Esophagus muscularis mucosa (tissue), 4 donors: ENCODE data around the gene TRPV3. TPM values are rescaled to one million over a fixed set of nuclear protein-coding genes. Genes with fewer than 3 reads are reported as not detected.

Experiments
- DNase-seq: peaks from one replicate; pipeline ENCODE4 v3.0.0-alpha.2; 2017; ENCODE audit errors: extremely low spot score
- H3K27ac ChIP-seq, 4 donors: fragments of 200-600 bp; sonication (generic); replicated peaks in 1 of 4; 1 replicate in 3 of 4; 2 replicates in 1 of 4; pipeline ENCODE4 v1.5.1; 2016 to 2019; ENCODE audit warnings: mild to moderate bottlenecking in 1 of 4
- H3K27me3 ChIP-seq, 4 donors: fragments of 200-600 bp; sonication (generic); one replicate each; pipeline versions ENCODE4 v1.5.1 to v1.6.0; 2016 to 2019
- H3K36me3 ChIP-seq, 4 donors: fragments of 200-600 bp; sonication (generic); one replicate each; pipeline ENCODE4 v1.5.1; 2016 to 2019
- H3K4me1 ChIP-seq, 4 donors: fragments of 200-600 bp; sonication (generic); one replicate each; pipeline ENCODE4 v1.5.1; 2016 to 2019
- H3K4me3 ChIP-seq, 4 donors: fragments of 200-600 bp; sonication (generic); 1 replicate in 2 of 4; 2 replicates in 2 of 4; pipeline ENCODE4 v1.5.1; 2016 to 2019; ENCODE audit warnings: mild to moderate bottlenecking in 4 of 4, moderate library complexity in 1 of 4
- H3K9me3 ChIP-seq, 4 donors: fragments of 200-600 bp; sonication (generic); 1 replicate in 3 of 4; 2 replicates in 1 of 4; pipeline ENCODE4 v1.5.1; 2016 to 2019
- EP300 ChIP-seq: sonication (generic); formaldehyde crosslinking; IDR thresholded peaks from one replicate; pipeline ENCODE4 v1.6.1; 2017; ENCODE audit warnings: antibody characterized with exemption
- POLR2A ChIP-seq: fragments of 450-650 bp; IDR thresholded peaks from one replicate; pipeline ENCODE4 v1.6.1; 2017; ENCODE audit warnings: antibody characterized with exemption, moderate library complexity, mild to moderate bottlenecking, low read depth
- POLR2AphosphoS5 ChIP-seq, 2 donors: sonication (generic); formaldehyde crosslinking; IDR thresholded peaks; one replicate each; pipeline ENCODE4 v1.6.1; 2017; ENCODE audit warnings: antibody characterized with exemption in 2 of 2
- WGBS: methylation state at CpG from one replicate; pipeline ENCODE4 v1.1.5; 2018; 5-methylcytosine and 5-hydroxymethylcytosine counted together
- intact Hi-C: fragments of 100-400 bp; cut with DNase I; formaldehyde crosslinking; loops from one replicate; pipeline ENCODE4 v1.15.1; 2023
- total RNA-seq, 4 donors: library from RNA; depleted of rRNA; stranded (reverse); fragments of >200 nt; gene quantifications; one replicate each; pipeline versions ENCODE4 v1.1.0 to v1.2.1, GENCODE V29; 2016
- TF ChIP-seq, protein P1 (sequence below), 3 experiments: fragments of 200-600 bp in 2 of 3; fragments of 450-650 bp in 1 of 3; sonication (generic) in 2 of 3; IDR thresholded peaks; one replicate each; pipeline ENCODE4 v1.5.1; 2017 to 2019; ENCODE audit warnings: antibody characterized with exemption in 3 of 3, mild to moderate bottlenecking in 2 of 3, moderate library complexity in 1 of 3

The TRPV3 gene
- total RNA-seq, 4 donors from 2014 or later, result 0.26 to 0.83 (median 0.45) TPM

DNA sequence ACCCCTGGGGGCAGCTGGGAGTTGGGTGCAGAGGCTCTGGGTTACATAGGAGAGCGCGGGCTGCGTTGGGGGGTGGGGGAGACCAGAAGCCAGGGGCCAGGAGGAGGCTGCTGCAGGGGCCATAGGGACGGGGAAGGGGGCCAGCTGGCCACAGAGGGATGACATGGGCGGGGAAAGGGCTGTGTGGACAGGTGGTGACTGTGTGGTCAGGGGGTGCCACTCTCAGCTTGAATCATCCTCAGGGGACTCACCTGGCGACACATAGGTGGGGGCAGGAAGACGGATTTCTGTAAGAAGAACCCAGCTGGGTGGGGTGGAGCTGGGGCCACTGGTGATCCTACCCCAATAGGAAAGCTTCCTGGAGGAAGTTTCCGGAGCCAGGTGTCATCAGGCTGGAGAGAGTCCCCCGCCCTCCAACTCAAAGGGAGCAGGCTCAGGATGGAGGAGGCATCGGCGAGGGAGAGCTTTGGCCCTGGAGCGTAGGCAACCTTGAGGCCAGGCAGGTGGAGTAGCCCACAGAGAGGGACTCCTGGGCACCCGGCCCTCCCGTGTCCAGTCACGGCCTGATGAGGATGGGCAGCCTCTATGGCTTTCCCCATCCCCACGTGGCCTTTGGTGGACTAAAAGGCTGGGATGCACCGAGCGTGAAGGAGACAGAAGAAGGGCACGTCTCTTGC is 1.2 kb downstream of the TRPV3 start:
- TF ChIP-seq POLR2A (no peak), EP300 (no peak), POLR2AphosphoS5 (IDR thresholded peaks at IDR 0.05) (no peak)
- TF ChIP-seq, protein P1, sequence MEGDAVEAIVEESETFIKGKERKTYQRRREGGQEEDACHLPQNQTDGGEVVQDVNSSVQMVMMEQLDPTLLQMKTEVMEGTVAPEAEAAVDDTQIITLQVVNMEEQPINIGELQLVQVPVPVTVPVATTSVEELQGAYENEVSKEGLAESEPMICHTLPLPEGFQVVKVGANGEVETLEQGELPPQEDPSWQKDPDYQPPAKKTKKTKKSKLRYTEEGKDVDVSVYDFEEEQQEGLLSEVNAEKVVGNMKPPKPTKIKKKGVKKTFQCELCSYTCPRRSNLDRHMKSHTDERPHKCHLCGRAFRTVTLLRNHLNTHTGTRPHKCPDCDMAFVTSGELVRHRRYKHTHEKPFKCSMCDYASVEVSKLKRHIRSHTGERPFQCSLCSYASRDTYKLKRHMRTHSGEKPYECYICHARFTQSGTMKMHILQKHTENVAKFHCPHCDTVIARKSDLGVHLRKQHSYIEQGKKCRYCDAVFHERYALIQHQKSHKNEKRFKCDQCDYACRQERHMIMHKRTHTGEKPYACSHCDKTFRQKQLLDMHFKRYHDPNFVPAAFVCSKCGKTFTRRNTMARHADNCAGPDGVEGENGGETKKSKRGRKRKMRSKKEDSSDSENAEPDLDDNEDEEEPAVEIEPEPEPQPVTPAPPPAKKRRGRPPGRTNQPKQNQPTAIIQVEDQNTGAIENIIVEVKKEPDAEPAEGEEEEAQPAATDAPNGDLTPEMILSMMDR (IDR thresholded peaks at IDR 0.05), result no peak
- no peak for DNase-seq
- WGBS, result 94% methylated on average over 19 of the region's 19 CpGs
- H3K4me1 ChIP-seq, result peaks cover 0 to 13% (median 0%) of the 10 kb centered on the region in 4 donors
- H3K27ac ChIP-seq, result no peak overlapping the region
- no peak overlapping the region for H3K4me3 ChIP-seq
- H3K27me3 ChIP-seq, result peaks cover 0 to 66% (median 0%) of the 10 kb centered on the region in 4 donors
- H3K36me3 ChIP-seq, result no peaks in the 10 kb centered on the region
- intact Hi-C loops, result no loop called here
- no peaks in the 10 kb centered on the region for H3K9me3 ChIP-seq

DNA sequence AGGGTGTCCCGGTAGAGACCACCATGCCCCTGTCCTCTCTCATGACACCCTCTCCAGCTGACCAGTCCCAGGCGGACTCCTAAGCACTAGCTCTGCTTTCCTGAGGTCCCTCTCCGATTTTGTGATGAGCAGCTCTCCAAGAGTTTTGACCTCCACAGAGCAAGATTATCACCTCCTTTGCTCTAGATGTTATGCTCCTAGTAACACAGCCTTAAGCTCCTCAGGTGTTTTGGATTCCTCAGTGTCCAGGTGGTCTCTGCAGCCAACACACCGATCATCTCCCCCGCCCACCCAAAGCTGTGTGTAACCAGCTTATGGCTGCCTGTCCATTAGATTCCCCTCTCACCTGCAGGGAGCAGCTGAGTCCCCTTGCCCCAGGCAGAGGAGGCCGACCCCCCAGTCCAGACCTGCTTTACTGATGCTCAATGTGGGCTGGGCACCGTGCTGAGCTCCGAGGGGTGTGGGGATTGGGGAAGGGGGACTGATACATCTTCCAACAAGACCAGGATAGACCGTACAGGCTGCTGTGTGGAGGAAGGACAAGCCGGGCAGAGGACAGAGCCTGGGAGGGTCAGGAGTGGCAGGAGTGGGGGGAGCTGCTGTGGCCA is 2.3 kb downstream of the TRPV3 start:
- TF ChIP-seq POLR2AphosphoS5 (IDR thresholded peaks at IDR 0.05), result no peak
- no peak for TF ChIP-seq EP300
- no peak for TF ChIP-seq POLR2A
- TF ChIP-seq, protein P1 (IDR thresholded peaks at IDR 0.05), result no peak
- Histone ChIP-seq H3K4me3 (no peak overlapping the region), H3K36me3 (no peaks in the 10 kb centered on the region), H3K27me3 (peaks cover 0 to 66% (median 0%) of the 10 kb centered on the region in 4 donors), H3K27ac (no peak overlapping the region), H3K4me1 (peaks cover 0 to 13% (median 0%) of the 10 kb centered on the region in 4 donors), H3K9me3 (no peaks in the 10 kb centered on the region)
- no peak for DNase-seq
- 85% methylated on average over 10 of the region's 10 CpGs for whole genome bisulfite sequencing
- intact Hi-C loops, result no loop called here

DNA sequence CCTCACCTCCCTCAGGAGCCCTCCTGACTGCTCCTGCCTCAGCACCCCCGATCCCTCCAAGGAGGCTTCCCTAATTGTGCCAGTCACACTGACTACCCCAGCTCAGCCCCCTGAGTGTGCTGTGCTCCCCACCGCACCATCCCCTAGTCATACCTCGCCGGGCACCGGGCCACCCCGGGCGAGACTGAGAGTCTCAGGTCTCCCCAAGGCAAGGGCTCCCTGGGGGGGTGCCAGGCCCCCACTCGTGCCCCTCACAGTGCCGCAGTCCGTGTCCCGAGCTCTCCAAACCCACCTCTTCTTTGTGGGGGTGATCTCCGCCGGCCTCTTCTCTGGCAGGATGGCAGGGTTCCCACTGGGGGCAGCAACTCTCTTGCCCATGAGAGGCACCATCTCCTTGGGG is 3.2 kb downstream of the TRPV3 start:
- Histone ChIP-seq H3K27me3 (peaks cover 0 to 65% (median 0%) of the 10 kb centered on the region in 4 donors), H3K36me3 (no peaks in the 10 kb centered on the region), H3K27ac (no peak overlapping the region), H3K4me1 (peaks cover 0 to 13% (median 0%) of the 10 kb centered on the region in 4 donors), H3K4me3 (no peak overlapping the region), H3K9me3 (no peaks in the 10 kb centered on the region)
- intact Hi-C loops, result no loop called here
- no peak for DNase-seq
- WGBS, result 99% methylated on average over 10 of the region's 13 CpGs
- no peak for TF ChIP-seq EP300

DNA sequence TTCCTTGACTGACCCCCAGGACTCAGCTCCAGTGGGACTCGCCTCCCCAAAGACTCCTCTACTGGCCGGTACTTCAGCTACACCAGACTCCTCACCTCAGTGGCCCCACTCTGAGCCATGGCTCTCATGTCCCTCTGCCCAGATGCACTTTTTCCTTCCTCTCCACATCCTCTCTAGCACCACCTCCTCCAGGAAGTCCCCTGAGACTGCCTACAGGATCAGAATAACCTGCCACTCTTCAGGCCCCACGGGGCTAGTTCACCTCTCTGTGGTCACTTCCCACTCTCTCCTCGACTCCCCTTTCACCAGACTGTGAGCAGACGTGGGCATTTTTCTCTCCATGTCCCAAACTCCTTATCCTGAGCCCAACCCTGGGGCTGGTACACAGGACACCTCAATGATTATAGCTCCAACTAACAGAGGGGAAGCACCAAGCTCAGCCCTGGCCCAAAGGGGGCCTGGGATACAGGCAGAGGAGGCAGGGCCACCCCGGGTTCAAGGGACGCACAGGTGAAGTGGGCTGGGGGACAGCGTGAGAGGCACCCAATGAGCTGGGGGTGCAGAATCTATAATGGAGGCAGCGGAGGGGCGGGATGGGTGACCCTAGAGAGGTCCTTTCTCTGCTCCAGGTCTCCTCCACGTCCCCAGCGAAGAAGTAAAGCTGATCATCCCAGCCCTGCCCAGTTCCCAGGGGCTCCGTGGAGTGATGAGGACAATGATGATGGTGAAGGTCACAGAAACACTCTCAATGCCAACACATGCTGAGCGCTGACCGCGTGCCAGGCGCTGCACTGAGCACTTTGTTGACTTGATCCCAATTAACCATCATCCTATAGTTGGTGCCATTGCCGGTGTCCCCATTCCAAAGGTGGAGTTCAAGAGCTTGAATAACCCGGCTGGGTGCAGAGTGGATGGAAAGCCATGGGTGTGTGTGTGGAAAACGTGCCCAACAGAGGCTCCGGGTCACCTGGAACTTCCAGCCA is 3.9 kb downstream of the TRPV3 start:
- TF ChIP-seq, protein P1 (IDR thresholded peaks at IDR 0.05), result no peak
- no peak for TF ChIP-seq EP300
- no peak for TF ChIP-seq POLR2AphosphoS5 (IDR thresholded peaks at IDR 0.05)
- no peak for TF ChIP-seq POLR2A
- intact Hi-C loops, result no loop called here
- DNase-seq, result no peak
- H3K27me3 ChIP-seq, result peaks cover 0 to 58% (median 0%) of the 10 kb centered on the region in 4 donors
- H3K9me3 ChIP-seq, result no peaks in the 10 kb centered on the region
- H3K4me1 ChIP-seq, result peaks cover 0 to 9% (median 0%) of the 10 kb centered on the region in 4 donors
- no peaks in the 10 kb centered on the region for H3K36me3 ChIP-seq
- WGBS, result 69% methylated on average over 15 of the region's 21 CpGs
- H3K4me3 ChIP-seq, result no peak overlapping the region
- H3K27ac ChIP-seq, result no peak overlapping the region

DNA sequence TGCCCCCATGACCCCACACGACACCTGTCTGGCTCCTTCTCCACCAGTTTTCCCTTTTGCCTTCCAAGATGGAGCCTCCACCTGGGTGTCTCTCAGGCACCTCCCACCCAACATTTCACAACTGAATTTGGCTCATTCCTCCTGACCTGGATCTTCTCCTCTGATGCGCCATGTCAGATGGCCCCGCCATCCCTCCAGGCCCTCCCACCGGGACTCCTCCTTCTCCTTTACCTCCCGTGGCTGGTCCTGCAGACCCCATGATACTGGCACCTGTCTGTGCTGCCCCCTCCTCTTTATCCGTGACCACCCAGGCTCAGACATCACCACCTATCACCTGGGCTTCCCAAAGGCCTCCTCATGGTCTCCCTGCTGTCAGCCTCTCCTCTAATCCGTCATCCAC is 4.7 kb downstream of the TRPV3 start:
- WGBS, result 89% methylated on average over 7 of the region's 7 CpGs
- no peak overlapping the region for H3K27ac ChIP-seq
- no peak for DNase-seq
- no peaks in the 10 kb centered on the region for H3K9me3 ChIP-seq
- peaks cover 0 to under 1% (median 0%) of the 10 kb centered on the region in 4 donors for H3K4me1 ChIP-seq
- TF ChIP-seq, protein P1 (IDR thresholded peaks at IDR 0.05), result no peak
- TF ChIP-seq EP300, result no peak
- TF ChIP-seq POLR2A, result no peak
- no peak for TF ChIP-seq POLR2AphosphoS5 (IDR thresholded peaks at IDR 0.05)
- no peaks in the 10 kb centered on the region for H3K36me3 ChIP-seq
- intact Hi-C loops, result no loop called here
- peaks cover 0 to 50% (median 0%) of the 10 kb centered on the region in 4 donors for H3K27me3 ChIP-seq
- H3K4me3 ChIP-seq, result no peak overlapping the region
